Body of pancreas (tissue), 4 donors: ENCODE measurements around the gene NTMT2. TPM values are rescaled to one million over a fixed set of nuclear protein-coding genes. Genes with fewer than 3 reads are reported as not detected.

ENCODE experiments used
- ATAC-seq: fragments of 150-250 bp; one replicate; pipeline ENCODE4 v1.9.1; 2016
- DNase-seq, 4 donors: peaks; one replicate each; pipeline ENCODE4 v3.0.0-alpha.2; 2019
- H3K27ac ChIP-seq, 4 donors: fragments of 200-600 bp; sonication (generic); 1 replicate in 3 of 4; 2 replicates in 1 of 4; pipeline versions ENCODE4 v1.5.1 to v1.6.1; 2016 to 2019; ENCODE audit warnings: mild to moderate bottlenecking in 1 of 4, mixed read lengths in 1 of 4, moderate library complexity in 1 of 4
- H3K27me3 ChIP-seq, 2 donors: fragments of 200-600 bp; sonication (generic); one replicate each; pipeline ENCODE4 v1.6.0; 2016; ENCODE audit warnings: mild to moderate bottlenecking in 1 of 2
- H3K36me3 ChIP-seq, 2 donors: fragments of 200-600 bp; sonication (generic); replicated peaks in 1 of 2; 2 replicates each; pipeline ENCODE4 v1.5.1; 2016; ENCODE audit warnings: low read depth in 2 of 2; ENCODE audit not compliant: insufficient read depth in 1 of 2
- H3K4me1 ChIP-seq: fragments of 200-600 bp; sonication (generic); one replicate; pipeline ENCODE4 v1.6.0; 2016
- H3K4me3 ChIP-seq, 2 donors: fragments of 200-600 bp; sonication (generic); 1 replicate in 1 of 2; 2 replicates in 1 of 2; pipeline ENCODE4 v1.5.1; 2016 to 2019
- H3K9me3 ChIP-seq, 3 donors: fragments of 200-600 bp; sonication (generic); 1 replicate in 2 of 3; 2 replicates in 1 of 3; pipeline ENCODE4 v1.5.1; 2016
- CTCF ChIP-seq, 7 experiments: fragments of 450-650 bp in 4 of 7; fragments of 200-600 bp in 3 of 7; sonication (generic) in 3 of 7; IDR thresholded peaks; one replicate each; pipeline ENCODE4 v1.5.1; 2016 to 2019; ENCODE audit warnings: antibody characterized with exemption in 7 of 7
- POLR2A ChIP-seq, 3 donors: fragments of 450-650 bp; IDR thresholded peaks; one replicate each; pipeline ENCODE4 v1.6.1; 2016; ENCODE audit warnings: antibody characterized with exemption in 3 of 3, mild to moderate bottlenecking in 2 of 3
- WGBS, 2 donors: methylation state at CpG; one replicate each; pipeline ENCODE4 v1.1.5; 2017; 5-methylcytosine and 5-hydroxymethylcytosine counted together
- intact Hi-C: fragments of 100-400 bp; cut with DNase I; formaldehyde crosslinking; loops from one replicate; pipeline ENCODE4 v1.15.1; 2023
- total RNA-seq, 2 donors: library from RNA; depleted of rRNA; stranded (reverse); fragments of >200 nt; gene quantifications; one replicate each; pipeline ENCODE4 v1.1.0, GENCODE V29; 2016

The NTMT2 gene
- total RNA-seq, 2 donors from 2014 or later: not detected

- no peak for DNase-seq
- no peak for ATAC-seq
- Histone ChIP-seq H3K9me3 (no peaks in the 10 kb centered on the region), H3K36me3 (no peaks in the 10 kb centered on the region), H3K4me1 (no peaks in the 10 kb centered on the region), H3K4me3 (no peak overlapping the region), H3K27ac (no peak overlapping the region), H3K27me3 (no peaks in the 10 kb centered on the region)
- intact Hi-C loops: no loop called here
- TF ChIP-seq POLR2A (IDR thresholded peaks at IDR 0.05) (no peak), CTCF (IDR thresholded peaks at IDR 0.05) (no peak)
- 38 to 48% methylated on average over 1 of the region's 1 CpG for WGBS, 2 donors
Observed at GRCh38 chr1:170131984-170132383, 13.8 kb upstream of the NTMT2 start.

GRCh38 chr1:170133766-170134495 lies 11.8 kb upstream of the NTMT2 start:
- H3K9me3 ChIP-seq: no peaks in the 10 kb centered on the region
- ATAC-seq (no peak), DNase-seq (no peak)
- TF ChIP-seq CTCF (IDR thresholded peaks at IDR 0.05) (no peak), POLR2A (IDR thresholded peaks at IDR 0.05) (no peak)
- intact Hi-C loops: no loop called here
- H3K4me3 ChIP-seq: no peak overlapping the region
- no peaks in the 10 kb centered on the region for H3K4me1 ChIP-seq
- WGBS, 2 donors: 59 to 65% methylated on average over 2 of the region's 2 CpGs
- H3K27me3 ChIP-seq: no peaks in the 10 kb centered on the region
- no peak overlapping the region for H3K27ac ChIP-seq
- H3K36me3 ChIP-seq: no peaks in the 10 kb centered on the region

GRCh38 chr1:170134521-170134920 lies 11.2 kb upstream of the NTMT2 start:
- no peaks in the 10 kb centered on the region for H3K9me3 ChIP-seq
- 72 to 74% methylated on average over 6 of the region's 6 CpGs for WGBS, 2 donors
- no peaks in the 10 kb centered on the region for H3K4me1 ChIP-seq
- ATAC-seq: no peak
- no peak overlapping the region for H3K27ac ChIP-seq
- H3K36me3 ChIP-seq: no peaks in the 10 kb centered on the region
- DNase-seq: no peak
- TF ChIP-seq CTCF (IDR thresholded peaks at IDR 0.05) (no peak), POLR2A (IDR thresholded peaks at IDR 0.05) (no peak)
- intact Hi-C loops: no loop called here
- no peaks in the 10 kb centered on the region for H3K27me3 ChIP-seq
- H3K4me3 ChIP-seq: no peak overlapping the region

- TF ChIP-seq CTCF (IDR thresholded peaks at IDR 0.05) (no peak), POLR2A (IDR thresholded peaks at IDR 0.05) (no peak)
- Histone ChIP-seq H3K4me1 (no peaks in the 10 kb centered on the region), H3K36me3 (no peaks in the 10 kb centered on the region), H3K4me3 (no peak overlapping the region), H3K27ac (no peak overlapping the region), H3K27me3 (no peaks in the 10 kb centered on the region), H3K9me3 (no peaks in the 10 kb centered on the region)
- intact Hi-C loops: no loop called here
- ATAC-seq: no peak
- no peak for DNase-seq
- WGBS, 2 donors: 62 to 72% methylated on average over 2 of the region's 2 CpGs
Observed at GRCh38 chr1:170140371-170140770, 5.4 kb upstream of the NTMT2 start.

GRCh38 chr1:170145061-170145460 lies 698 bp upstream of the NTMT2 start:
- ATAC-seq: no peak
- peaks cover 6% of the 10 kb centered on the region for H3K4me1 ChIP-seq
- H3K27me3 ChIP-seq: no peaks in the 10 kb centered on the region
- H3K4me3 ChIP-seq: no peak overlapping the region
- H3K36me3 ChIP-seq: no peaks in the 10 kb centered on the region
- WGBS, 2 donors: 78 to 84% methylated on average over 3 of the region's 3 CpGs
- intact Hi-C loops: no loop called here
- TF ChIP-seq POLR2A (IDR thresholded peaks at IDR 0.05) (no peak), CTCF (IDR thresholded peaks at IDR 0.05) (no peak)
- no peaks in the 10 kb centered on the region for H3K9me3 ChIP-seq
- no peak for DNase-seq
- H3K27ac ChIP-seq: no peak overlapping the region
